HG03135 (cell line): Measurements from ENCODE around the gene SPRN.

Experiments
- ATAC-seq: cut with Tn5 transposase; IDR thresholded peaks from one replicate; pipeline ENCODE4 v1.9.1; 2021; ENCODE audit warnings: mild to moderate bottlenecking, moderate library complexity; ENCODE audit not compliant: unreplicated experiment

The SPRN gene

GRCh38 chr10:133457100-133457841 lies 32.8 kb upstream of the SPRN start:
- no peak for ATAC-seq

GRCh38 chr10:133456041-133456951 lies 31.9 kb upstream of the SPRN start:
- no peak for ATAC-seq

GRCh38 chr10:133455611-133456031 lies 31.2 kb upstream of the SPRN start:
- no peak for ATAC-seq

GRCh38 chr10:133455196-133455595 lies 30.8 kb upstream of the SPRN start:
- no peak for ATAC-seq

GRCh38 chr10:133454204-133454893 lies 29.9 kb upstream of the SPRN start:
- ATAC-seq, result no peak

- no peak for ATAC-seq
Observed at GRCh38 chr10:133453516-133454203, 29.2 kb upstream of the SPRN start, which contains the start of gene SCART1. Gene SCART1, plus strand, starts transcription at chr10:133453945. Its CDS starts 53 bp downstream, at chr10:133453998.

GRCh38 chr10:133452453-133452852 lies 28.0 kb upstream of the SPRN start:
- ATAC-seq, result no peak

GRCh38 chr10:133451346-133451745 lies 26.9 kb upstream of the SPRN start:
- no peak for ATAC-seq

GRCh38 chr10:133448120-133448519 lies 23.7 kb upstream of the SPRN start:
- ATAC-seq, result no peak

GRCh38 chr10:133446979-133447378 lies 22.6 kb upstream of the SPRN start:
- ATAC-seq, result no peak

GRCh38 chr10:133445751-133446708 lies 21.6 kb upstream of the SPRN start:
- ATAC-seq, result no peak

- ATAC-seq, result no peak
Observed at GRCh38 chr10:133445268-133445732, 20.9 kb upstream of the SPRN start.

GRCh38 chr10:133444342-133445267 lies 20.2 kb upstream of the SPRN start:
- no peak for ATAC-seq

- ATAC-seq, result no peak
Observed at GRCh38 chr10:133442967-133443924, 18.8 kb upstream of the SPRN start.

GRCh38 chr10:133442191-133442966 lies 18.0 kb upstream of the SPRN start:
- no peak for ATAC-seq

GRCh38 chr10:133441780-133442179 lies 17.4 kb upstream of the SPRN start:
- no peak for ATAC-seq
